Loucy (cell line): ENCODE measurements around the gene APBB1.

Experiments
- EZH2phosphoT487 ChIP-seq: fragments of 200-600 bp; IDR thresholded peaks from 2 replicates; pipeline ENCODE4 v1.6.1; 2018; ENCODE audit warnings: antibody characterized with exemption, mild to moderate bottlenecking, moderate library complexity, borderline replicate concordance
- TF ChIP-seq, protein P1 (sequence below): fragments of 200-600 bp; sonication (generic); conservative IDR thresholded peaks from 2 replicates; pipeline ENCODE4 v1.5.1; 2014; ENCODE audit warnings: mild to moderate bottlenecking, antibody characterized with exemption, low read length

DNA sequence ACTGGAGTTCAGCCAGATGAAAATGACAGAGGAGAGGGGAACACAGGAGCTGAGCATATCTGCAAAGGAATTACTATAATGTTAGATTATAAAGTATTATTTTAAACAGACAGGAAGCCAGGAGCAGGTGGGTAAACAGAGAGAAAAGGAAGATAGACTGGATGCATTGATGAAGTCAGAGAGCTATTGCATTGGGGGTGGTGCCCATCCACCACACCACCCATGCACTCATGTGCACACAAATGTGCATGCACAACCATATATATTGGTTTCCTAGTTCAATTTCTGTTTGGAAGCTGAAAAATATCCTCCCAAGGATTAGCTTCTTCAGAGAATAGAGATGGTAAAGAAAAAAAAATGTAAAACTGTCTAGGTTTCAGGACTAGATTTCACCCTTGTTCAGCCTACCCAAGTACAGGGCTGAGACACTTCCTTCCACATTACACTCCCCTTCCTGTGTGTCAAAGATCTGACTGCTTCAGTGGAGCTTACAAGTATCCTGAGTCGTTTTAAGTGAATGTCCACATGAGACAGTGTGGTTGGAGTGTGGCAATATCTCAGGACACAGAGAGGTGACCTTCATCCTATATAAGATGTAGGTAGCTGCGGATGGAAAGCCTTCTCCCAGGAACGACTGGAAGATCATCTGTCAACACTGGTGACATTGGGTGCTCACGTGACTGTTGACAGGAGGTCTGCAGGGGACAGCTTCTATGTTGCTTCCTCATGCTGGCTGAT is 40.8 kb downstream of the APBB1 start:
- TF ChIP-seq, protein P1, sequence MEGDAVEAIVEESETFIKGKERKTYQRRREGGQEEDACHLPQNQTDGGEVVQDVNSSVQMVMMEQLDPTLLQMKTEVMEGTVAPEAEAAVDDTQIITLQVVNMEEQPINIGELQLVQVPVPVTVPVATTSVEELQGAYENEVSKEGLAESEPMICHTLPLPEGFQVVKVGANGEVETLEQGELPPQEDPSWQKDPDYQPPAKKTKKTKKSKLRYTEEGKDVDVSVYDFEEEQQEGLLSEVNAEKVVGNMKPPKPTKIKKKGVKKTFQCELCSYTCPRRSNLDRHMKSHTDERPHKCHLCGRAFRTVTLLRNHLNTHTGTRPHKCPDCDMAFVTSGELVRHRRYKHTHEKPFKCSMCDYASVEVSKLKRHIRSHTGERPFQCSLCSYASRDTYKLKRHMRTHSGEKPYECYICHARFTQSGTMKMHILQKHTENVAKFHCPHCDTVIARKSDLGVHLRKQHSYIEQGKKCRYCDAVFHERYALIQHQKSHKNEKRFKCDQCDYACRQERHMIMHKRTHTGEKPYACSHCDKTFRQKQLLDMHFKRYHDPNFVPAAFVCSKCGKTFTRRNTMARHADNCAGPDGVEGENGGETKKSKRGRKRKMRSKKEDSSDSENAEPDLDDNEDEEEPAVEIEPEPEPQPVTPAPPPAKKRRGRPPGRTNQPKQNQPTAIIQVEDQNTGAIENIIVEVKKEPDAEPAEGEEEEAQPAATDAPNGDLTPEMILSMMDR, result no peak
- TF ChIP-seq EZH2phosphoT487, result no peak
